NOMO-1 treated with dmso at 0.1 percent for 144 hours (cell line): ENCODE data around the gene KRTAP4-6.
"Not testable (repeated sequence)": the region's sequence is repeated elsewhere in the genome, so short reads cannot be mapped to it uniquely, and the experiment has no call there.

Source experiments
- DNase-seq: peaks from one replicate; lab custom pipeline; 2025; ENCODE audit not compliant: unreplicated experiment; lab: John Stamatoyannopoulos, UW

Gene KRTAP4-6

DNA sequence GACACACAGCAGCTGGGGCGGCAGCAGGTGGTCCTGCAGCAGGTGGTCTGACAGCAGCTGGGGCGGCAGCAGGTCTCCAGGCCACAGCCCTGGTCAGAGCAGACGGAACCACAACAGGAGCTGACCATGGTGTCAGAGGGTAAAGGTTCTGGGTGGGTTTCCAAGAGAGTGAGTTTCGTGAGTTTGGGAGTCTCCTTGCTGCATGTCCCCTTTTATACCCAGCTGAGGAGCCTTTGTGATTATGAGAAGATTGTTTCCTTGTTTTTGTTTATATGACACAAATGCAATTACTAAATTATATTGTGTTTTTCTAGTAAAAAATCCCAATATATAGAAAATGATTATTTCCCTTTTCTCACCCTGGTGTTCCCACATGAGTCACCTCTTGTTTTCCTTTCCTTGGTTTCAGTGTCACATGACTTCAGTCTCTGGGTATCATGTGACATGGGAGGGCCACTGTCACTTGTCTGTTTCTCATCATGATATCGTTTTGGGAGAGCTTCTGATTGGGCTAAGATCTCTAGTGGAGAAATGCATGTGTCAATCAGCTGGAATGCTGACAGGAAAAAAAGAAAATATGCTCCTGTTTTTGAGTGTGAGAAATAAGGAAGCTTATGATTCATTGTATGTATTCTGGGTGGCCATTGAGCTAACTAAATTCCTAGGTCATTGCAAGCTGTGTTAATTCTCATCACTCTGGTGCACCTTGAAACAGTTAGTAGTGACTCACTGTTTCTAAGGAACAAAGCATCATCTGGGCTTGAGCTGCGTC, at the start of gene KRTAP4-6:
Gene KRTAP4-6, minus strand, starts transcription at position 185 of the 772 bp plus-strand sequence. Its CDS starts 57 bp downstream, at position 128.
- DNase-seq = no peak

DNA sequence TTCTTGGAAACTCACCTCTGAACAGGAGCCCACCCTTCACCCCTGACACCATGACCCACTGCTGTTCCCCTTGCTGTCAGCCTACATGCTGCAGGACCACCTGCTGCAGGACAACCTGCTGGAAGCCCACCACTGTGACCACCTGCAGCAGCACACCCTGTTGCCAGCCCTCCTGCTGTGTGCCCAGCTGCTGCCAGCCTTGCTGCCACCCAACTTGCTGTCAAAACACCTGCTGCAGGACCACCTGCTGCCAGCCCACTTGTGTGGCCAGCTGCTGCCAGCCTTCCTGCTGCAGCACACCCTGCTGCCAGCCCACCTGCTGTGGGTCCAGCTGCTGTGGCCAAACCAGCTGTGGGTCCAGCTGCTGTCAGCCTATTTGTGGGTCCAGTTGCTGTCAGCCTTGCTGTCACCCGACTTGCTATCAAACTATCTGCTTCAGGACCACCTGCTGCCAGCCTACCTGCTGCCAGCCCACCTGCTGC, 49.5 kb upstream of the KRTAP4-6 start, which contains the start of gene KRTAP9-1:
Gene KRTAP9-1, plus strand, starts transcription at position 51 of the 482 bp plus-strand sequence. Its CDS starts 0 bp downstream, at position 51.
- DNase-seq = not testable (repeated sequence)

DNA sequence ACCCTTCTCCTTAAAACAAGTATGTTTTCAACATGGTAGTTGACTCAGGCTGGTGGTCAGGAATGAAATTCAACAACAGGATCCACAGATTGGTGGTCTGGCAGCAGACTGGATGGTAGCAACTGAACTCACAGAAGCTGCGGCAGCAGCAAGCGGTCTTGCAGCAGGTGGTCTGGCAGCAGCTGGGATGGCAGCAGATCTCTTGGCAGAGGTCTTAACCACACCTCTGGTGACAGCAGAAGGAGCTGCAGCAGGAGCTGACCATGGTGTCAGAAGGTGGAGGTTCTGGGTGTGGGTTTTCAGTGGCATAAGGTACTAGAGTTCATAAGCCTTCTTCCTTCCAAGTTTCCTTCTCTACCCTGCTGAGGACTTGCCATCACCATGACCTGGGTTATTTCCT, 46.5 kb upstream of the KRTAP4-6 start:
- no peak for DNase-seq

DNA sequence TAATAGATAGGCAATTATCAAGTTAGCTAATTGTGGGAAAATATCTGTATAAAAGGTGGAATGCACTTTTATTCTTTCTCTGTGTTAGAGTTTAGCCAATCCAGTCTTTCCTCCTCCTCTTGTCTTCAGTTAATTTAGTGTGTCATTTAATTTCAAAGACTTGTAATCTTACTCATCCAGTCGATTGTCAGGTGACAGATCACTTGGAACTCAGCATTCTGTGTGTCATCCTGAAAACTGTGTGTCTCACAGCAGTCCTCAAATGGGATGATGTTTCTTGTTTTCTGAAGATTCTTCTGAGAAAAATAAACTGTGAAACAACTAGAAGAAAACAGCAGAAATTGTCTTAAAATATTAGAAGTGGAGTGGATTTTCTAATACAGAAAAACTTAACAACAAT, 44.7 kb upstream of the KRTAP4-6 start:
- no peak for DNase-seq

DNA sequence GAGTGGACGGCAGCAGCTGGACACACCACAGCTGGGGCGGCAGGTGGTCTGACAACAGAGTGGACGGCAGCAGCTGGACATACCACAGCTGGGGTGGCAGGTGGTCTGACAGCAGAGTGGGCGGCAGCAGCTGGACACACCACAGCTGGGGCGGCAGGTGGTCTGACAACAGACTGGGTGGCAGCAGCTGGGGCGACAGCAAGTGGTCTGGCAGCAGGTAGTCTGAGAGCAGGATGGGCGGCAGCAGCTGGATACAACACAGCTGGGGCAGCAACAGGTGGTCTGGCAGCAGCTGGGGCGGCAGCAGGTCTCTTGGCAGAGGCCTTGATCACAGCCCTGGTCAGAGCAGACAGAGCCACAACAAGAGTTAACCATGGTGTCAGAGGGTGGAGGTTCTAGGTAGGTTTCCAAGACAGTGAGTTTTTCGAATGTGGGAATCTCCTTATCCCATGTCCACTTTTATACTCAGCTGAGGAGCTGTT, 44.2 kb upstream of the KRTAP4-6 start, which contains the start of gene KRTAP4-1:
Gene KRTAP4-1, minus strand, starts transcription at position 432 of the 482 bp plus-strand sequence. Its CDS starts 57 bp downstream, at position 375.
- no peak for DNase-seq

DNA sequence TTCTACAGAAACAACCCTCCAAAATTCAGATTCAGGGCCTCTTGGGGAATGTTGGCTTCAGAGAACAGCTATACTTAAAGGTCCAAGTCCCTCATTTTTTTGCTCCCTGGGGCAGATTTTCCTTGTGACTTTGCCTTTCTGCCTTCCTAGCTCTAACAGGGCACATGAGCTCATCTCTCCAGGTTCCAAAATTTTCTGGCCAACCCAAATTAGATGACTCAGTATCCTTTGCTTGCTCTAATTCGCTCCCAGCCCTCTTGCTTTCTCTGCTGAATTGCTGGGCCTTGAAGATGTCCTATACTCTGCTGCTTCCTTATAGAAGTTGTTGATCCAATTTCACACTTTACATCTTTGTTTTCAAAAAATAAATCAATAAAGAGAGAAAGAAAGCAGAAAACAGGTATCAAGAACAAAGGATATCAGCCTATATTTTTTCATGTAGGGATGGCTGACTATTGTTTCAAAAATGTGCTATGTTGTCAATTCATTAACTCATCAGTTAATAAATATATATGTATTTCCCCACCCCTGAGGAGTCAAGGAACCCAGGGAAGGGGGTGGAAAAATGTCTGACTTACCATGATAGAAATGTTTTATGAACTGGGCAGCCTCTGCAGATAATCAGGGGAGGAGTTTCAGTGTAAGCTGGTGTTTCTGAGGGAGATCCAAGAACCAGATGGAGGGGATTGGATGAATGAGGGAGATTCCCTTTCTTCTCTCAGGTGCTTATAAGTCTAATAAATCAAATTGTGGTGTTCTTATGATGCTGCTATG, 38.7 kb upstream of the KRTAP4-6 start:
- no peak for DNase-seq

DNA sequence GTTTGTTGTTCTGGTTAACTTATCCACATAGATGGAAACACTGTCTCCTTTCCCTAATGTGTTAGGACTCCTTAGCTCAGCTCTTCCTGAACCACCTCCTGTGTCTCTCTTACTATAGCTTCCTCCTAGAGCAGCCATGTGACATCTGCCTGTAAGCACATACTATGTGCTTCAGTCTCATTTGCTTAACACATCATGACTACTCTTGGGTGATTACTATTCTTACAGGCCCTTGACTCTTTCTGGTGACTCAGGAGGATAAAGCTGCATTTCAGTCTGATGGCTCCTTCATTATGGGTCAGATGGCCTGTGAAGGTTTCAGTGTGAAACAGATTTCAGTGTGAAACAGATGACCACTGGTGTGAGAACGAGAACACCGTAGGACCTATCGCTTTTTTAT, 38.0 kb upstream of the KRTAP4-6 start:
- DNase-seq = no peak

DNA sequence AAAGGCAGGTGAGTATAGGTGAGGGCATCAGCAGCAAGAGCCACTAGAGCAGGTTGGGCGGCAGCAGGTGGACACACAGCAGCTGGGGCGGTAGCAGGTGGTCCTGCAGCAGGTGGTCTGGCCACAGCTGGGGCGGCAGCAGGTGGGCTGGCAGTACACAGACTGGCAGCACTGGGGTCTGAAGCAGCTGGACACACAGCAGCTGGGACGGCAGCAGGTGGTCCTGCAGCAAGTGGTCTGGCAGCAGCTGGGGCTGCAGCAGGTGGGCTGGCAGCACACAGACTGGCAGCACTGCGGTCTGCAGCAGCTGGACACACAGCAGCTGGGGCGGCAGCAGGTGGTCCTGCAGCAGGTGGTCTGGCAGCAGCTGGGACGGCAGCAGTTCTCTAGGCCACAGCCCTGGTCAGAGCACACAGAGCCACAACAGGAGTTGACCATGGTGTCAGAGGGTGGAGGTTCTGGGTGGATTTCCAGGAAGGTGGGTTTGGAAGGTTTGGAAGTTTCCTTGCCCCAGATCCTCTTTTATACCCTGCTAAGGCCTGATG, 37.5 kb upstream of the KRTAP4-6 start, which contains the start of gene KRTAP4-2:
Gene KRTAP4-2, minus strand, starts transcription at position 495 of the 545 bp plus-strand sequence. Its CDS starts 57 bp downstream, at position 438.
- DNase-seq = no peak

DNA sequence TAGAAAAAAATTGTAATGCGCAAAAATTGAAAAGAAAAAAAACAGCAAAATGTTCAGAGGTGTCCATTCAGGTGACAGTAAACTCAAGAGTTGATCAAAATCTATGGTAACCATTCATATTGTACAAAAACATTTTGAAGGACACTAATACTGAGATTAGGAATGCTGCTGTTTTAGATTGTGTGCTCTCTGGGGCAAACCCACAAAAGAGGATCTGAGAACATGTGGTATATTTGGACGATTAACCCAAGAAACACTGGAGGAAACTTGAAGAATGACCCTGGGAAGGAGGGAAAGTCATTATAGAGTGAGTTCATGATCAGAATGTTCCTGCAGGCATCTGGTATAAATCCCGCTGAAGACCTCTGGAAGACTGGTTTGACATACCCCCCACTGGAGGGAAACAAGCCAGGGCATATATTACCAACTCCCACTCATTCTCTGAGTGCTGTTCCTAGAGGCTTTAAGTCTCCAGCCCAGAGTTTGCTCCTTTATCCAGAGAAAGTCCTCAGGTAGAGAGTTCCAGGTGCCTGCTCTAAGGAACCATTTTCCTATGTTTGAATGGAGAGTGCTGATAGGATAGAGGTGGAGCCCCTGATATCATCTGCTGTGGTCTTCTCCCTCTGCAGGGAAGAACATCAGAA, 36.5 kb upstream of the KRTAP4-6 start:
- DNase-seq = no peak

DNA sequence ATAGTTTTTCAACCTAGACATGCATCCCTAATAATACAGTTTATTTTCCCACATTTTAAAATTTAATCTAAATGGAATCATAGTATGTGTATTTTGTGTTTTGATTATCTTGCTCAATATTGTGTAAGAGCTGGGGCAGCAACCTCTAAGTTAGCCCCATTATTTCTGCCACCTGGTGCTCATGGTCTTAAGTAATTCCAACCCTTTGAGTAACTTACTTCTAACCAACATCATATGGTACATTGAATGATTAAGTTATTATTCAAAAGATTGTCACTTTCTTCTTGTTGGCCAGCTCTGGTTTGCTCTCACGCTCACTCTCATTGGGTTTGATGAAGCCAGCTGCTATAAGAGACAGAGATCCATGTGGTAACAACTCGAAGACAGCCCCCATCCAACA, 31.5 kb upstream of the KRTAP4-6 start:
- DNase-seq = no peak

DNA sequence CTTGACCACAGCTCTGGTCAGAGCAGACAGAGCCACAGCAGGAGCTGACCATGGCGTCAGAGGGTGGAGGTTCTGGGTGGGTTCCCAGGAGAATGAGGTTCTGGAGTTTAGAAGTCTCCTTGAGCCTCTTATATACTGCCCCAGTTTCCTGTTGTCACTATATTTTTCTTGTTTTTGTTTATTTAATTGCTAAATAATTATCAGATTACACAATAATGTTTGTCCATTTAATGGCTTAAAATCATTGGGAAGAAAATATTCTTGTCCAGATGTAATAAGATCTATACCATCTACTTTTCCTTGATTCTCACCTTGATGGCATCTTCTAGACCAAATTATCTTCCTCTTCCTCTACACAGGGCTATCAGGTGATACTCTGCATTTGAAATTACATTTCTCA, 27.8 kb upstream of the KRTAP4-6 start, which contains the start of gene KRTAP4-3:
Gene KRTAP4-3, minus strand, starts transcription at position 101 of the 400 bp plus-strand sequence. Its CDS starts 49 bp downstream, at position 52.
- DNase-seq = no peak

DNA sequence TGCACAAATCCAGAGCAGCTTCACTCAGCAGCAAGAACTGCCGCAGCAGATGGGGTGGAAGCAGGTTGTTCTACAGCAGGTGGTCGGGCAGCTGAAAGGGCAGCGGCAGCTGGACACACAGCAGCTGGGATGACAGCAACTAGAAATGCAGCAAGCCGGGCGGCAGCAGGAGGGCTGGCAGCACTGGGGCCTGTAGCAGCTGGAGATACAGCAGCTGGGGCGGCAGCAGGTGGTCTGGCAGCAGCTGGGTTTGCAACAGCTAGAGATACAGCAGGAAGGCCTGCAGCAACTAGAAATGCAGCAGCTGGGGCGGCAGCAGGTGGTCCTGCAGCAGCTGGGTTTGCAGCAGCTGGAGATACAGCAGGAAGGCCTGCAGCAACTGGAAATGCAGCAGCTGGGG, 27.2 kb upstream of the KRTAP4-6 start:
- DNase-seq = no peak

DNA sequence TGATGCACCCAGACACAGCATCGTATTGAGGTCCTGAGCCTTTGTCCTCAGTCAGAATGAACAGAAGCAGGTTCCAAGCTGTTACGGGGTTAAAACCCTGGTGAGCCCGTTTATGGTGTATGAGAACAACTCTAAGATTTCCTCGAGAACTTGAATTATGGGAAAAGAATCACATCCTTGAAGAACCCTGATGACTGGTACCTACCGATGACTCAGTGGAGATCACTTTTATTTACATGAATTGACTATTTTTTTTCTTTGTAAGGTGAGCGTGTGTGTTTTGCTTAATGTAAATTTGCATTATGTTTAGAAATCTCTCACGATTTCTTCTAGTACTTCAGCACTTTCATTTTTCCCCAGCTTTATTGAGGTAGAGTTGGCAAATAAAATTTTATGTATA, 23.5 kb upstream of the KRTAP4-6 start:
- no peak for DNase-seq

DNA sequence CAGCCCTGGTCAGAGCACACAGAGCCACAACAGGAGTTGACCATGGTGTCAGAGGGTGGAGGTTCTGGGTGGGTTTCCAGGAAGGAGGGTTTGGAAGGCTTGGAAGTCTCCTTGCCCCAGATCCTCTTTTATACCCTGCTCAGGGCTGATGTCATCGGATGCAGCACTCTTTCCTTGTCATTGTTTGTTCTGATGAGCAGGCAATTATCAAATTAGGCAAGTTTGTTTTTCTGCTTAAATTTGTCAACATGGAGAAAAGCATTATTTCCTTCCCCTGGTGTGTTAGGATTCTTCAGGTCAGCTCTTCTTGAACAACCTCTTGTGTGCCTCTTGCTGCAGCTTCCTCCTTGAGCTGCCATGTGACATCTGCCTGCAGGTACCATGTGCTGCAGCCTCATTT, 20.3 kb upstream of the KRTAP4-6 start, which contains the start of gene KRTAP4-4:
Gene KRTAP4-4, minus strand, starts transcription at position 101 of the 400 bp plus-strand sequence. Its CDS starts 57 bp downstream, at position 44.
- no peak for DNase-seq

DNA sequence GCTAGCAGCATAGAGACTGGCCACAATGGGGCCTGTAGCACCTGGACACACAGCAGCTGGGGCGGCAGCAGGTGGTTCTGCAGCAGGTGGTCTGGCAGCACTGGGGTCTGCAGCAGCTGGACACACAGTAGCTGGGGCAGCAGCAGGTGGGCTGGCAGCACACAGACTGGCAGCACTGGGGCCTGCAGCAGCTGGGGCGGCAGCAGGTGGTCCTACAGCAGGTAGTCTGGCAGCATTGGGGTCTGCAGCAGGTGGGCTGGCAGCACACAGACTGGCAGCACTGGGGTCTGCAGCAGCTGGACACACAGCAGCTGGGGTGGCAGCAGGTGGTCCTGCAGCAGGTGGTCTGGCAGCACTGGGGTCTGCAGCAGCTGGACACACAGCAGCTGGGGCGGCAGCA, 19.8 kb upstream of the KRTAP4-6 start:
- not testable (repeated sequence) for DNase-seq

DNA sequence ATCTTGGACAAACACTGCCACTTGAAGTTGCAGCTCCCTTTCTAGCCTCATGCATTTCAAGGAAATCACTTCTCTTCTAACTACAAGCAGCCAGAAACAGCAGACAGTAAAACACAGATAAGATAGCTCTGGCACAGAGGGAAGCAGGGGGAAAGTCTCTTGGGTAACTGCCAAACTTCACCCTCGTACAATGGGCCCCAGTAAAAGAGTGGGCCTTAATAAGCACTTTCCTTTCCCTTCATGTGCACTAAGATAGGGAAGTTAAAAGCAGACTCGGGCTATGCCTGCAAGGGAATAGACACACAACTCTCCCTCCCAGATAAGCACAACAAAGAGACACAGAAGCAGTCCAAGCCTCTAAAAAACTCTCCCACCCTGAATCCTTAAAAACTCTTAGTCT, 13.5 kb upstream of the KRTAP4-6 start:
- no peak for DNase-seq

DNA sequence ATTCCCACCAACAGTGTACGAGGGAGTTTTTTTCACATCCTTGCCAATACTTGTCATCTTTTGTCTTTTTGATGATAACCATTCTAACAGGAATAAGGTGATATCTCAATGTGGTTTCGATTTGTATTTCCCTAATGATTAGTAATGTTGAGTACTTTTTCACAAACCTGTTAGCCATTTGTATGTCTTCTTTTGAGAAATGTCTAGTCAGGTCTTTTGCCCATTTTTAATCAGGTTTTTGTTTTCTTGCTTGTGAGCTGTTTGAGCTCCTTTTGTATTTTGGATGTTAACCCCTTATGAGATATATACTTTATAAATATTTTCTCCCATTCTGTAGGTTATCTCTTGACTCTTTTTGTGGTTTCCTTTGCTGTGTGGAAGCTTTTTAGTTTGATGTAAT, 11.2 kb upstream of the KRTAP4-6 start:
- DNase-seq = no peak

DNA sequence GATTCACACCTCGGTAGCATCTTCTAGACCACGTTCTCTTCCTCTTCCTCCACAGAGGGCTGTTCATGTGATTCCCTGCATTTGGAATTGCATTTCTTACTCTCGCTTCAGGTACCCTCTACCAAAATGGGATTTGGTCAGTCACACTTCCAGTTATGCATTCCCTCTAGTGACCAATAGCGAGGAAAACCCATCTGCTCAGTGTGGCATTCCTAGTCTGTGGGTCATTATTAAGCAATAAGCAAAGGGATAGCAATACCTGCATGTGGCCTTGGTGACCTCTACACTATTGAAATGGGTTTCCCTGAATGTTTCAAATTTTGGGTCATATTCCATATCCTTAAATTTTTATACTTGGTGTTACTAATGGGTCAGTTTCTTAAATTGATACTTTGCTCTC, 9.7 kb upstream of the KRTAP4-6 start:
- no peak for DNase-seq

DNA sequence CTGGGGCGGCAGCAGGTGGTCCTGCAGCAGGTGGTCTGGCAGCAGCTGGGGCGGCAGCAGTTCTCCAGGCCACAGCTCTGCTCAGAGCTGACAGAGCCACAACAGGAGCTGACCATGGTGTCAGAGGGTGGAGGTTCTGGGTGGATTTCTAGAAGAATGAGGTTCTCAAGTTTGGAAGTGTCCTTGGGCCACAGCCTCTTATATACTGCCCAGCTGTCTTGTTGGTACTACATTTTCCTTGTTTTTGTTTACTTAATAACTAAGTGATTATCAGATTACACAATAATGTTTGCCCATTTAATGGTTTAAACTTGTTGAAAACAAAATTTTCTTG, 9.3 kb upstream of the KRTAP4-6 start, which contains the start of gene KRTAP4-5:
Gene KRTAP4-5, minus strand, starts transcription at position 174 of the 334 bp plus-strand sequence. Its CDS starts 58 bp downstream, at position 116.
- DNase-seq = no peak

DNA sequence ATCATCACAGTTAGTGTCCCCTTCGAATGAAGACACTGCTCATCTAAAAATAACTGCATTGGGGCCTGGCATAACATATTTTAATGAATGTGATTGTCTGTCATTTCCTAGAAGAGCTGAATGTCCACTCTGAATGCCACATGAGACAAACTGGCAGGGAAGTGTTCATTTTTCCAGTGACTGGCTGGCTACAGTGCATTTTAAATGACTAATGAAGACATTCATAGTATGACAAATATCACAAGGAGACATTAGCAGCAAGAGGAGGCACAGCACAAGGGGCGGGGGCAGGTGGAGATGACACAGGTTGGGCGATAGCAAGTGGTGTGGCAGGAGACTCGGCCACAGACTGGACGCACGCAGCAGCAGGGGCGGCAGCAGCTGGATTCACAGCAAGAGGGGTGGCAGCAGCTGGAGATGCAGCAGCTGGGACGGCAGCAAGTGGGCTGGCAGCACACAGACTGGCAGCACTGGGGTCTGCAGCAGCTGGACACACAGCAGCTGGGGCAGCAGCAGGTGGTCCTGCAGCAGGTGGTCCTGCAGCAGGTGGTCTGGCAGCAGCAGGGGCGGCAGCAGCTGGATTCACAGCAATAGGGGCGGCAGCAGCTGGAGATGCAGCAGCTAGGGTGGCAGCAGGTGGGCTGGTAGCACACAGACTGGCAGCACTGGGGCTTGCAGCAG, 8.8 kb upstream of the KRTAP4-6 start:
- DNase-seq = not testable (repeated sequence)
